NCI-H1694 treated with DMSO at 0.1 percent for 48 hours (cell line): ENCODE results near the gene CDK15.
"Not testable (repeated sequence)": the region's sequence is repeated elsewhere in the genome, so short reads cannot be mapped to it uniquely, and the experiment has no call there.

ENCODE experiments used
- DNase-seq: peaks from one replicate; lab custom pipeline; 2025; lab: John Stamatoyannopoulos, UW

The CDK15 gene

GRCh38 chr2:201790291-201790690 is 16.0 kb upstream of the CDK15 start:
- no peak for DNase-seq

DNA sequence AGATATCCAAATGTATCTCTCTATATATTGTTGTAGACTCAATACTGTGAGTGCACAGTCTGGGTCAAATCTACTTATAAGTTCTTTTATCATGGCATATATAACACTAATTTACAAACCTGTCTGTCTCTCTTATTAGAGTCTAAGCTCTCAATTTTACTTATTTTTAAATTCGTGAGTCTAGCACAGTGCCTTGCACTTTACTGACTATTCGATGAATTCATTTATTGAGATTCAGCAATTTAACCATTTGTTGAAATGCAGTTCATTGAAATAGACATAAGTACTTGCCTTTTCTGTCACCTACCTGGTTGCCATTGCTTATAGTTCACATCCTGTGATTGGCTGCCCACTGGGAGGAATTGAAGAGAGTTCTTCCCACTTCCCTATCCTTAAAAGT is 15.3 kb upstream of the CDK15 start:
- DNase-seq: no peak

DNA sequence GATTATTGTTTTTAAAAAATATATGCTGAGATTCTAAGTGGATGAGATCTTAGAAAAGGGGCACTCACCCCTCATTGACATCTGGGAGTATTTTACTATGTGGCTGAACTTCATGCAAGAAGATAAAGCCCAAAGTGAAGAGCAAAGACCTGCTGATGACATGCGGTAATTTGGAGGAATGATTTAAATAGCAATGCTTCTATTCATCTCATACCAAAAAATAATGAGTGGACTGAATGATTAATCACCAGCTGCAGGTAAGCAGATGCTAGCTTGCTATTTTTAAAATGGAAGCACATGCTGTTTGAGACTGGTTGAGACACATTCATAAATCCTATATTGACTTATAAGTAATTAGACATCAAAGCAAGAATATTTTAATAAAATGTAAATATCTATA is 12.7 kb upstream of the CDK15 start:
- no peak for DNase-seq

DNA sequence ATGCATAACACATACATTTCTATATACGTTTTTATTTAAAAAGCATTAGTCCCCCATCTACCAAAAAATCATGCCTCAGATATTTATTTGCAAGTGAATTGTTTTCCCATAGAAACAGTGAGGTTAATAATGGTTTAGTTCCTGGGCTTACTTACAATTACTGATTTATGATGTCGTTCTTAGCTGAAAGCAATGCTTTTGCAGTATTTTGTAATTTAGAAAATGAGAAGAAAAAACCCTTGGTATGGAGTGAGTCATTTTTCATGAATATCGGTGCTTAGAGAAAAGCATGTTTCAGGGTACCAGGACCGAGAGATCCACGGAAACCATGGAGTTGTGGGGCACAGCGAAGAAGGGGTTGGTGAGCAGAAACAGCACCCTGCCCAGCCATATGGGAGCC is 12.0 kb upstream of the CDK15 start:
- no peak for DNase-seq

DNA sequence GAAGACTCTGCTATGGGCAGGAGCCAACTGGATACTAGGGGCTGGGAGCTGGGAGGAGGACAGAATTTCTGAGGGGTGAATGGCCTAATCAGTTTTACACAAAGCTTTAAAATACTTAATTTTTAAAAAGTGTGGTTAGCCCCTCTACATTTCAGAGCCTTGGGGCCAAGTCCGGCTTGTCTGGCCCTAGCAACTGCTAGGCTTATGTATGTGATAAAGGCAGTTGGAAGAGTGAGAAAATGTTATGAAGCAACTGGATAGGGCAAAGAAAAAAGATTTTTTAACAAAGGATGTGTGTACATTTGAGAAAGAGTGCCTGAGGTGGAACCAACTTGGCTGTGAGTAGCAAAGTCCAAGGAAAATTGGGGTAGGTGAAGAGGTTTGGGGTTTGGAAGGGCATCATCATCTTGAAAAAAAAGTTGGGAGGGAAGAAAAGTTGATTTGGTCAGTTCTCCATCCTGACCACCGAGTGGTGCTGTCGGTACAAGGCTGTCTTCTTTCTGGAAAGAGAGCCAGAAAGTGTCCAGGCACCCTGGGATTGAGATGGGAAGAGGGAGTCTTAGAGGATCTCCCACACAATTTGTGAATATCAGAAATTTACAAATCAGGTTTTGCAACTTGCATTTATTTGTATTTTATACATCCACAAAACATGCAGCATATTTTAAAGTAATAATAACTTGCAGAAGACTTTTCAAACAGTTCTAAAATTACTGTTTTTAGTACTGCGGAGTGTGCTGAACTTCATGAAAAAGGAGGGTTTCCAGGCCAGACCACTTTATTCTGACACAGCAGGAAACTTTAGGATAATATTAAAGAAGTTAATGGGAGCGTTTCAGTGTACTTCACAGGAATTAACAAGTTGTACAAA is 10.5 kb upstream of the CDK15 start:
- peak; percentile 26 for DNase-seq

- DNase-seq: no peak
Measured at GRCh38 chr2:201796478-201796865, 9.9 kb upstream of the CDK15 start.

DNA sequence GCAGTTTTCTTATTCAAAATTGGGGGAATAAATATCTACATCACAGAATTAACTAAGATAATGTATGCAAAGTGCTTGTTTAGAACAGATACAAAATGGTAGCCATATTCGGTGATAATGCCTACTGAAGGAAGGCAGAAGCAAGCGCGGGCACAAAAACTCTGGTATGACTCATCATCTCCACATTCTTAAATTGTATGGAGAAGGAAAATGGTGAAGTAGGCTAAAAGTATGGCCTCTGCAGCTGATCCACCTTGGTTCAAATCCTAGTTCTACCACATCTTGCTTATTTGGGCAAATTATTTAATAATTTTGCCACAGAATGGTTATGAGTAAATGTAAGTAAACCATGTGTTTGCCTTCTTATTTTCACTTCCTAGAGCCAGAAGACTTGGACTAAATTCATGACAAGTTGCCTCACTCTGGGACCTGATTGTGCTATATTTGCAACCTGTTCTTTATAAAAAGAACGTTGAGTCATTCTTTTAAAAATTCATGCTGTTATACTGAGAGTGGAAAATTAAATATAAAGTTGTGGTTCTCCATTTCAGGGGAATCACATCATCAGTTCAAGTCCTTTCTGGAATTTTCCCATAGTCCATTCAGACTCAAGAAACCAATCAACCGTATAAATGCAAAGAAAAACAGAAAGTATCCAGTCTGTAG is 9.0 kb upstream of the CDK15 start:
- DNase-seq: no peak

DNA sequence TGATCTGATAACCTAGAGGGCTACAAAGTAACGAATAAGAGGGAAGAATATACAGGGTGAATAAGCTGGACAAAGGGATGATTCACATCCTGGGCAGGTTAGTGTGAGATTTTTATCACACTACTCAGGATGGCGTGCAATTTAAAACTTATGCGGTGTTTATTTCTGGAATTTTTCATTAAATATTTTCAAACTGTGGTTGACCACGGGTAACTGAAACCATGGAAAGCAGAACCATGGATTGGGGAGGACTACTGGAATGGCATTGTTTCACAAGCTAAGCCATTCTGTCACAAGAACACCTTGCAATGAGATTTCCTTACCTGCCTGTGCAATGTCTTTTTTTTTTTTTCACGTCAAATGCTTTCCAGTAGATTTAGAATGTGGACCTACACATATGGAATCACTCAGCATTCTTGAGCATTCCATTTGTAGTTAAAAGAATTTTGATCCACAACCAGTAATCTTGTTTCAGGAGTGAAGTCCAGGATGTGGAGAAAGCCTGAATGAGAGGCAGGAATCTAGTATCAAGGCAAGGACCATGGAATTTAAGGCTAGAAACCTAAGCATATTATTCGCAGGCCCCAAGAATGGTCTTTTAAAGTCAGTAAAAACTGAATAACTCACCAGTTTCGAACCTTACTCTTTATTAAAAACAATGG is 8.0 kb upstream of the CDK15 start:
- DNase-seq: no peak

DNA sequence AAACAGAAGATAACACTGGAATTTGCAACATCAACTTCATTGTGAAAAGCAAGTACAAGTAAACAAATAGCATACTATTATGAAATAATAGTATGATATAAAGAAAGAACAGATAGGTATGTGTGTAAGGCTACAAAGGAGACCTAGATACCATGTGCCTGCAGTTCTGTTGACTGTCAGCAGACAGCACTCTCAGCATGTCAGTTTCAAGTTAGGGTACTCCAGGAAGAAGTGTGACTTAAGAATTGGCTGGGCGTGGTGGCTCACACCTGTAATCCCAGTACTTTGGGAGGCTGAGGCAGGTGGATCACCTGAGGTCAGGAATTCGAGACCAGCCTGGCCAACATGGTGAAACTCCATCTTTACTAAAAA is 7.4 kb upstream of the CDK15 start:
- DNase-seq: not testable (repeated sequence)

GRCh38 chr2:201807452-201807999 is 1.2 kb downstream of the CDK15 start:
- no peak for DNase-seq

GRCh38 chr2:201808027-201808426 is 1.7 kb downstream of the CDK15 start:
- no peak for DNase-seq

DNA sequence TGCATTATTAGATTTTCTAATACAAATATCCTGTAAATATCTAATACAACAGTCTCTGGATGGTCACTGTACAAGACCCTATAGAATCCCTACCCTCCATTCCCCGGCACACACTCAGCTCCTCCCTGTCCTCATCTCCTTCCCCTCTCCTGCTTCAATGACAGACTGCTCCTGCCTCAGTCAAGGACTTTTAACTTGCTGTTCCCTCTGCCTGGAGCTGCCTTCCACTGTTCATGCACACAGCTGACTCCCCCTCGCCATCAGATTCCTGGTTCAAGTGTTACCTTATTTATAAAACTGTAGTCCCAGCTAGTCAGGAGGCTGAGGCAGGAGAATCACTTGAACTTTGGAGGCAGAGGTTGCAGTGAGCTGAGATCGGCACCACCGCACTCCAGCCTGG is 3.3 kb downstream of the CDK15 start:
- DNase-seq: no peak

- not testable (repeated sequence) for DNase-seq
Measured at GRCh38 chr2:201810604-201811003, 4.3 kb downstream of the CDK15 start.

DNA sequence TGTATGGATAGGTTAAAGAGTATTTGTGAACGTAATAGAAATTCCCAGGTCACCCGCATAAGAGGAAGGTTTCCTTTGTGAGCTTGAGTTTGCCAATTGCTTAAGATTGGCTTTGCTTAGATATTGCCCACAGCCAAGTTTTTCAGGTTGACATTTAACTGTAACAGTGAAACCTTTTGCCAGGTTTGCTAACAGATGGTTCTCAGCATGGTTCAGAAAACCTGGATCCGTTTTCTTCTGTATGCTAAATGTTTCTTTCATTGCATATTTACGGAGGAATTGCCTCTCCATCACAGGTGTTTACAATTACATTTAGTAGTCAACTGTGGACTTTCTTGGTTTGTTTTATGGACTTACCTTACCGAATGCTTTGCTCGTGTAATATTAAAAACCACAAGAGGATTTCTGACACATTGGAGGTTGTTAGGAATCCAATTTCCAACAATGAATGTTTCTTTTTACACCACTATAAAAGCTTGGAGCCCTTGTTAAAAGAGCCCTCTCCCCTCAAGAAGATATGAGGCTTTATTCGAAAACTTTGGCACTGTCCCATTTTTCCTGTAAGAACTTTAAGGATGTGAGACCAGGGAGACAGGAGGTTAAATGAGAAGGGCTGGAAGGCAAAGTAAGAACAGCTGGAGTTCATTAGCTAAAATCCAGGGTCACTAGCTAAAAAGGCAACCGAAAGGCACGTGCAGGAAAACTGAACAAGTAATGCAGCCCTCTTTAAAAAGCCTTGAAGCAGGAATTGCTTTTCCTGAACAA is 7.8 kb downstream of the CDK15 start:
- peak; percentile 37 for DNase-seq

- no peak for DNase-seq
Measured at GRCh38 chr2:201816657-201817575, 10.6 kb downstream of the CDK15 start.

DNA sequence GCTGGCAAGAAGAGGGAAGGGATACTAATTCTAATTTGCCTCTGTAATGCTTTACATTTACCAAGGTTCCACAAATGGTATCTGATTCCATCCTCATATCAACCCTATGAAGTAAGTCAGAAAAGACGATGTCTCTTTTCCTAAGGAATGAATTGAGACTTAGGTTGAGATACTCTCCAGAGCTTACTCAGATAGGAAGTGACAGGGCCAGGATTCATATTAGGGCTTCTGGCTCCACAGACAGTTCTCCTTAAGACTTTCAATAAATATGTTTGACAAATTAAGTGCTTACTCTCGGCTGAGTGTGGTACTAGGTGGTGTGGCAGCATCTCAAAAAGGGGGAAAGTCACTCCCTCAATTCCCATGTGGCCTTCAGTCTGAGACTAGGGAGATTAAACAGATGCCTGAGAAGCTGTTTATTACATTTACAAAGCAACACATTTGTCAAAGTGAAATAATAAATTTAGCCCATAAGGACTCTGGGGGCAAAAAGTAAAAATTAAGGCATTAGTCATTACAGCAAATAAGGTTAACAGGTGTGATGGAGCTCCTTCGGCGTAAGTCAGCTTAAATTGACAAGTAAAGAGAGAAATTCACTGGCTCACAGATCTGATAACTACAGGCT is 14.2 kb downstream of the CDK15 start:
- no peak for DNase-seq

GRCh38 chr2:201821080-201821479 is 14.7 kb downstream of the CDK15 start:
- DNase-seq: no peak

GRCh38 chr2:201824212-201824611 is 17.9 kb downstream of the CDK15 start:
- no peak for DNase-seq

GRCh38 chr2:201827621-201828020 is 21.3 kb downstream of the CDK15 start:
- no peak for DNase-seq

GRCh38 chr2:201828220-201828619 is 21.9 kb downstream of the CDK15 start:
- no peak for DNase-seq
